GM12878 (cell line): Measurements from ENCODE around the gene IRAK2. TPM values are rescaled to one million over a fixed set of nuclear protein-coding genes. Genes with fewer than 3 reads are reported as not detected.

Experiments used
- ATAC-seq: fragments of 200-7000 bp; cut with Tn5 transposase; 3 replicates; pipeline ENCODE4 v1.9.1; 2020; ENCODE audit warnings: mild to moderate bottlenecking, moderate library complexity
- BruUV-seq: library from RNA; stranded (reverse); fragments of 400-500 nt; replicated peaks from 2 replicates; lab custom pipeline; 2021; lab: Mats Ljungman, UMichigan
- CTCF ChIA-PET: fragments of 300-600 bp; sonication (Branson Sonifier 250); formaldehyde crosslinking; extraction: SDS; loops from one replicate; lab custom pipeline; 2021; ENCODE audit warnings: inconsistent platforms; lab: Yijun Ruan, JAX
- POLR2A ChIA-PET: fragments of 350-600 bp; formaldehyde crosslinking; extraction: SDS; loops from one replicate; lab custom pipeline; 2021; ENCODE audit warnings: inconsistent platforms; lab: Charles Lee
- RAD21 ChIA-PET: fragments of 300-600 bp; sonication (Branson Sonifier 250); formaldehyde crosslinking; loops from one replicate; lab custom pipeline; 2023; ENCODE audit warnings: antibody characterized with exemption; ENCODE audit not compliant: unreplicated experiment; lab: Charles Lee
- SMC1A ChIA-PET: fragments of 300-600 bp; sonication (Branson Sonifier 250); formaldehyde crosslinking; loops from one replicate; lab custom pipeline; 2023; ENCODE audit not compliant: unreplicated experiment, uncharacterized antibody; lab: Charles Lee
- DNase-seq: peaks from one replicate; pipeline ENCODE4 v3.0.0-alpha.2; 2011; ENCODE audit warnings: low read depth, low spot score
- FAIRE-seq: peaks from 3 replicates; lab custom pipeline; 2011; peaks lifted over from hg19 to GRCh38; lab: Jason Lieb, UNC
- H2AFZ ChIP-seq: 2 replicates; pipeline ENCODE4 v1.6.0; 2011; ENCODE audit warnings: low read depth, low read length, control low read depth; ENCODE audit not compliant: control insufficient read depth
- H3K27ac ChIP-seq: 2 replicates; pipeline ENCODE4 v1.5.1; 2011; ENCODE audit warnings: control low read depth; ENCODE audit not compliant: control insufficient read depth, insufficient read depth
- H3K27me3 ChIP-seq, 2 experiments: replicated peaks in 1 of 2; 2 replicates each; pipeline versions ENCODE4 v1.6.0 to v1.6.1; 2011; ENCODE audit warnings: low read length in 1 of 2; ENCODE audit not compliant: control insufficient read depth in 2 of 2, insufficient read depth in 2 of 2
- H3K36me3 ChIP-seq, 2 experiments: 2 replicates each; pipeline ENCODE4 v1.5.1; 2011; ENCODE audit warnings: low read length in 1 of 2; ENCODE audit not compliant: control insufficient read depth in 2 of 2, insufficient read depth in 2 of 2
- H3K4me1 ChIP-seq: 2 replicates; pipeline ENCODE4 v1.6.1; 2011; ENCODE audit warnings: mild to moderate bottlenecking, low read length, moderate library complexity, mixed read lengths; ENCODE audit not compliant: control insufficient read depth, insufficient read depth
- H3K4me2 ChIP-seq: 2 replicates; pipeline ENCODE4 v1.6.0; 2011; ENCODE audit warnings: control low read depth; ENCODE audit not compliant: control insufficient read depth, insufficient read depth
- H3K4me3 ChIP-seq: fragments of 200-600 bp; sonication (generic); 2 replicates; pipeline ENCODE4 v1.5.1; 2016
- H3K79me2 ChIP-seq: 2 replicates; pipeline ENCODE4 v1.6.0; 2011; ENCODE audit warnings: low read length; ENCODE audit not compliant: control insufficient read depth, insufficient read depth
- H3K9ac ChIP-seq: 2 replicates; pipeline ENCODE4 v1.8.0; 2011; ENCODE audit warnings: low read length, control low read depth, mixed read lengths; ENCODE audit not compliant: control insufficient read depth, insufficient read depth
- H3K9me3 ChIP-seq: replicated peaks from 3 replicates; pipeline ENCODE4 v1.5.1; 2011; ENCODE audit warnings: mild to moderate bottlenecking, low read length; ENCODE audit not compliant: control insufficient read depth, insufficient read depth
- H4K20me1 ChIP-seq: 2 replicates; pipeline ENCODE4 v1.6.0; 2011; ENCODE audit not compliant: control insufficient read depth, insufficient read depth
- DPF2 ChIP-seq: fragments of 450-650 bp; IDR thresholded peaks from 2 replicates; pipeline ENCODE4 v1.6.1; 2017; ENCODE audit warnings: mild to moderate bottlenecking
- EGR1 ChIP-seq, 2 experiments: IDR thresholded peaks; 1 replicate in 1 of 2; 2 replicates in 1 of 2; pipeline ENCODE4 v1.6.1; 2011 to 2012; ENCODE audit warnings: low read depth in 2 of 2, low read length in 2 of 2, borderline replicate concordance in 1 of 2, mild to moderate bottlenecking in 1 of 2, moderate library complexity in 1 of 2
- ESRRA ChIP-seq: IDR thresholded peaks from 2 replicates; pipeline ENCODE4 v1.6.1; 2012; ENCODE audit warnings: mild to moderate bottlenecking, low read length, improper control_type of control experiment
- HDGF ChIP-seq: fragments of 450-650 bp; IDR thresholded peaks from 2 replicates; pipeline ENCODE4 v1.6.1; 2016; ENCODE audit warnings: antibody characterized with exemption
- IKZF2 ChIP-seq, 2 experiments: fragments of 450-650 bp; IDR thresholded peaks; 2 replicates each; pipeline ENCODE4 v1.6.1; 2017; ENCODE audit warnings: mild to moderate bottlenecking in 2 of 2, moderate library complexity in 2 of 2
- RBBP5 ChIP-seq: fragments of 200-600 bp; sonication (generic); conservative IDR thresholded peaks from 2 replicates; pipeline ENCODE4 v1.6.1; 2016
- TARDBP ChIP-seq: IDR thresholded peaks from 2 replicates; pipeline ENCODE4 v1.6.1; 2016; ENCODE audit warnings: borderline replicate concordance
- WGBS: methylation state at CpG from one replicate; pipeline ENCODE4 v1.1.6; 2016; ENCODE audit warnings: low lambda C conversion rate; ENCODE audit not compliant: insufficient replicate concordance, insufficient coverage; ENCODE audit errors: missing lambda C conversion rate; 5-methylcytosine and 5-hydroxymethylcytosine counted together
- in situ Hi-C: fragments of 300-500 bp; cut with MboI; formaldehyde crosslinking; loops from 9 replicates; pipeline ENCODE4 v1.14.3; 2018; ENCODE audit warnings: mixed read lengths
- intact Hi-C: fragments of 100-400 bp; cut with micrococcal nuclease; formaldehyde crosslinking; loops from one replicate; pipeline ENCODE4 v1.14.2; 2022; ENCODE audit not compliant: unreplicated experiment
- polyA plus RNA-seq, 11 experiments: library from polyadenylated mRNA; depleted of rRNA in 4 of 11; unstranded in 6 of 11; stranded (reverse) in 5 of 11; fragments of >200 nt; fragmentation: Nextera tagmentation in 4 of 11; fragmentation: Illumina TruSeq in 1 of 11; extraction: Ambion mirVana in 4 of 11; extraction: Trizol in 1 of 11; gene quantifications; 1 replicate in 1 of 11; 2 replicates in 10 of 11; pipeline versions ENCODE4 v1.2.1 to v1.2.3, GENCODE V29; 2011 to 2016; ENCODE audit warnings: inconsistent platforms in 2 of 11, missing spikeins in 2 of 11, low read depth in 1 of 11
- total RNA-seq, 4 experiments: library from RNA; depleted of rRNA in 3 of 4; stranded (reverse); fragments of >200 nt in 3 of 4; fragmentation: Illumina TruSeq in 1 of 4; extraction: Trizol in 1 of 4; gene quantifications; 2 replicates each; pipeline versions ENCODE4 v1.2.1 to v1.2.3, GENCODE V29; 2013 to 2021
- TF ChIP-seq, protein P1 (sequence below): IDR thresholded peaks from 2 replicates; pipeline ENCODE4 v1.6.1; 2011; ENCODE audit warnings: mild to moderate bottlenecking, low read depth, low read length, moderate library complexity; ENCODE audit not compliant: insufficient replicate concordance
- TF ChIP-seq, protein P2 (sequence below): fragments of 450-650 bp; IDR thresholded peaks from 2 replicates; pipeline ENCODE4 v1.6.1; 2017; ENCODE audit warnings: mild to moderate bottlenecking, low read depth, inconsistent platforms; ENCODE audit not compliant: poor library complexity, severe bottlenecking

IRAK2 gene
- total and polyA plus RNA-seq, 10 of the 15 experiments (the other 5 are each of a cell fraction or from before 2014, with no cell fraction given), result 0.48 to 5.7 (median 4.5) TPM

GRCh38 chr3:10184250-10184649 lies 19.5 kb downstream of the IRAK2 start:
- Histone ChIP-seq H3K9ac (no peak overlapping the region), H3K9me3 (no peaks in the 10 kb centered on the region), H4K20me1 (no peaks in the 10 kb centered on the region), H3K4me2 (no peak overlapping the region), H2AFZ (no peak overlapping the region; the same call in 1 of the 2 replicates), H3K79me2 (no peaks in the 10 kb centered on the region), H3K36me3 (0 out of 4 replicates have a peak, but pooled peaks cover 0 to 4% of the 10 kb centered on the region in 2 experiments), H3K4me3 (no peak overlapping the region), H3K27ac (no peak overlapping the region), H3K27me3 (no peaks in the 10 kb centered on the region), H3K4me1 (peaks cover 29% of the 10 kb centered on the region)
- FAIRE-seq, result no peak
- no peak for ATAC-seq
- ChIA-PET CTCF (interaction anchor here (1.0 to 1.6 kb wide), 2 partner anchors 9 to 13 kb away, joined by 3 to 4 read pairs; no protein-coding TSS in a partner anchor), RAD21 (interaction anchor here (1.1 kb wide), 1 partner anchor 8 kb away, joined by 3 read pairs; no protein-coding TSS in a partner anchor), SMC1A (interaction anchor here (0.8 kb wide), 1 partner anchor 8 kb away, joined by 3 read pairs; no protein-coding TSS in a partner anchor), POLR2A (no interaction called here)
- BruUV-seq, result no TSS peak
- TF ChIP-seq ESRRA, result no peak
- no peak for TF ChIP-seq DPF2
- TF ChIP-seq IKZF2 (IDR thresholded peaks at IDR 0.05), result no peak
- no peak for TF ChIP-seq HDGF
- no peak for TF ChIP-seq RBBP5
- TF ChIP-seq, protein P1, sequence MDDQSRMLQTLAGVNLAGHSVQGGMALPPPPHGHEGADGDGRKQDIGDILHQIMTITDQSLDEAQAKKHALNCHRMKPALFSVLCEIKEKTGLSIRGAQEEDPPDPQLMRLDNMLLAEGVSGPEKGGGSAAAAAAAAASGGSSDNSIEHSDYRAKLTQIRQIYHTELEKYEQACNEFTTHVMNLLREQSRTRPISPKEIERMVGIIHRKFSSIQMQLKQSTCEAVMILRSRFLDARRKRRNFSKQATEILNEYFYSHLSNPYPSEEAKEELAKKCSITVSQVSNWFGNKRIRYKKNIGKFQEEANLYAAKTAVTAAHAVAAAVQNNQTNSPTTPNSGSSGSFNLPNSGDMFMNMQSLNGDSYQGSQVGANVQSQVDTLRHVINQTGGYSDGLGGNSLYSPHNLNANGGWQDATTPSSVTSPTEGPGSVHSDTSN, result no peak
- no peak for TF ChIP-seq EGR1 (IDR thresholded peaks at IDR 0.05; ENCODE audit: borderline replicate concordance in 1 of 2, low read depth in 2 of 2, low read length in 2 of 2)
- TF ChIP-seq TARDBP, result no peak
- TF ChIP-seq, protein P2, sequence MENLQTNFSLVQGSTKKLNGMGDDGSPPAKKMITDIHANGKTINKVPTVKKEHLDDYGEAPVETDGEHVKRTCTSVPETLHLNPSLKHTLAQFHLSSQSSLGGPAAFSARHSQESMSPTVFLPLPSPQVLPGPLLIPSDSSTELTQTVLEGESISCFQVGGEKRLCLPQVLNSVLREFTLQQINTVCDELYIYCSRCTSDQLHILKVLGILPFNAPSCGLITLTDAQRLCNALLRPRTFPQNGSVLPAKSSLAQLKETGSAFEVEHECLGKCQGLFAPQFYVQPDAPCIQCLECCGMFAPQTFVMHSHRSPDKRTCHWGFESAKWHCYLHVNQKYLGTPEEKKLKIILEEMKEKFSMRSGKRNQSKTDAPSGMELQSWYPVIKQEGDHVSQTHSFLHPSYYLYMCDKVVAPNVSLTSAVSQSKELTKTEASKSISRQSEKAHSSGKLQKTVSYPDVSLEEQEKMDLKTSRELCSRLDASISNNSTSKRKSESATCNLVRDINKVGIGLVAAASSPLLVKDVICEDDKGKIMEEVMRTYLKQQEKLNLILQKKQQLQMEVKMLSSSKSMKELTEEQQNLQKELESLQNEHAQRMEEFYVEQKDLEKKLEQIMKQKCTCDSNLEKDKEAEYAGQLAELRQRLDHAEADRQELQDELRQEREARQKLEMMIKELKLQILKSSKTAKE, result no peak
- intact Hi-C loops, result loop anchor here (5.0 kb wide), 1 partner anchor 38 kb away; no protein-coding TSS in a partner anchor
- 96% methylated on average over 2 of the region's 2 CpGs for WGBS
- in situ Hi-C loops, result no loop called here
- DNase-seq, result no peak
